Lower leg skin (tissue), 4 donors: ENCODE data around the gene LDLRAD3. TPM values are rescaled to one million over a fixed set of nuclear protein-coding genes. Genes with fewer than 3 reads are reported as not detected.
"Not testable (repeated sequence)": the region's sequence is repeated elsewhere in the genome, so short reads cannot be mapped to it uniquely, and the experiment has no call there.

Source experiments
- DNase-seq, 2 donors: peaks; one replicate each; pipeline ENCODE4 v3.0.0-alpha.2; 2019; ENCODE audit warnings: low spot score in 2 of 2
- H3K4me3 ChIP-seq: fragments of 200-600 bp; sonication (generic); 2 replicates; pipeline ENCODE4 v1.5.1; 2017; ENCODE audit warnings: mild to moderate bottlenecking, low read depth; ENCODE audit not compliant: poor library complexity, severe bottlenecking
- CTCF ChIP-seq, 3 donors: fragments of 450-650 bp; IDR thresholded peaks; one replicate each; pipeline ENCODE4 v1.5.1; 2016; ENCODE audit warnings: antibody characterized with exemption in 3 of 3, mild to moderate bottlenecking in 3 of 3, moderate library complexity in 2 of 3
- POLR2A ChIP-seq, 2 donors: fragments of 450-650 bp; IDR thresholded peaks; one replicate each; pipeline ENCODE4 v1.6.1; 2016 to 2017; ENCODE audit warnings: antibody characterized with exemption in 2 of 2, mild to moderate bottlenecking in 1 of 2, moderate library complexity in 1 of 2
- WGBS, 2 donors: methylation state at CpG; one replicate each; pipeline ENCODE4 v1.1.5; 2018; 5-methylcytosine and 5-hydroxymethylcytosine counted together
- intact Hi-C: fragments of 100-400 bp; cut with DNase I; formaldehyde crosslinking; loops from one replicate; pipeline ENCODE4 v1.15.0; 2023; ENCODE audit warnings: low total_unique reads
- total RNA-seq, 4 donors: library from RNA; depleted of rRNA; stranded (reverse); fragments of >200 nt; gene quantifications; one replicate each; pipeline ENCODE4 v1.1.0, GENCODE V29; 2016

The LDLRAD3 gene
- total RNA-seq, 4 donors from 2014 or later: 18.6 to 42.6 (median 25.5) TPM

- intact Hi-C loops: no loop called here
- DNase-seq: no peak
- H3K4me3 ChIP-seq: no peak overlapping the region
- WGBS, 2 donors: 77 to 79% methylated on average over 4 of the region's 4 CpGs
- no peak for TF ChIP-seq CTCF (IDR thresholded peaks at IDR 0.05)
- TF ChIP-seq POLR2A (IDR thresholded peaks at IDR 0.05): no peak
Observed at GRCh38 chr11:36039471-36039870, 95.6 kb downstream of the LDLRAD3 start.

- H3K4me3 ChIP-seq: no peak overlapping the region
- 67 to 72% methylated on average over 5 of the region's 5 CpGs for WGBS, 2 donors
- intact Hi-C loops: no loop called here
- TF ChIP-seq POLR2A (IDR thresholded peaks at IDR 0.05): no peak
- no peak for TF ChIP-seq CTCF (IDR thresholded peaks at IDR 0.05)
- DNase-seq: no peak
Observed at GRCh38 chr11:36041988-36042611, 98.2 kb downstream of the LDLRAD3 start.

GRCh38 chr11:36044636-36045035 is 100.8 kb downstream of the LDLRAD3 start:
- 97 to 98% methylated on average over 4 of the region's 4 CpGs for WGBS, 2 donors
- DNase-seq: no peak
- no peak overlapping the region for H3K4me3 ChIP-seq
- intact Hi-C loops: no loop called here
- TF ChIP-seq POLR2A (IDR thresholded peaks at IDR 0.05) (no peak), CTCF (IDR thresholded peaks at IDR 0.05) (no peak)

- WGBS, 2 donors: 96% methylated on average over 3 of the region's 3 CpGs
- intact Hi-C loops, H3K4me3 ChIP-seq, DNase-seq: not testable (repeated sequence)
Observed at GRCh38 chr11:36045945-36046344, 102.1 kb downstream of the LDLRAD3 start.

GRCh38 chr11:36046932-36047331 is 103.1 kb downstream of the LDLRAD3 start:
- WGBS, 2 donors: 83 to 85% methylated on average over 1 of the region's 1 CpG
- no peak overlapping the region for H3K4me3 ChIP-seq
- TF ChIP-seq CTCF (IDR thresholded peaks at IDR 0.05) (no peak), POLR2A (IDR thresholded peaks at IDR 0.05) (no peak)
- DNase-seq: no peak
- intact Hi-C loops: no loop called here

GRCh38 chr11:36047344-36047743 is 103.5 kb downstream of the LDLRAD3 start:
- intact Hi-C loops: no loop called here
- TF ChIP-seq POLR2A (IDR thresholded peaks at IDR 0.05): no peak
- no peak for TF ChIP-seq CTCF (IDR thresholded peaks at IDR 0.05)
- DNase-seq: no peak
- no peak overlapping the region for H3K4me3 ChIP-seq
- WGBS, 2 donors: 89 to 90% methylated on average over 2 of the region's 2 CpGs
